Lower leg skin (tissue), 4 donors: Measurements from ENCODE around the gene FAM174C. TPM values are rescaled to one million over a fixed set of nuclear protein-coding genes. Genes with fewer than 3 reads are reported as not detected.

Experiments used
- DNase-seq, 2 donors: peaks; one replicate each; pipeline ENCODE4 v3.0.0-alpha.2; 2019; ENCODE audit warnings: low spot score in 2 of 2
- H3K4me3 ChIP-seq: fragments of 200-600 bp; sonication (generic); 2 replicates; pipeline ENCODE4 v1.5.1; 2017; ENCODE audit warnings: mild to moderate bottlenecking, low read depth; ENCODE audit not compliant: poor library complexity, severe bottlenecking
- POLR2A ChIP-seq, 2 donors: fragments of 450-650 bp; IDR thresholded peaks; one replicate each; pipeline ENCODE4 v1.6.1; 2016 to 2017; ENCODE audit warnings: antibody characterized with exemption in 2 of 2, mild to moderate bottlenecking in 1 of 2, moderate library complexity in 1 of 2
- WGBS, 2 donors: methylation state at CpG; one replicate each; pipeline ENCODE4 v1.1.5; 2018; 5-methylcytosine and 5-hydroxymethylcytosine counted together
- intact Hi-C: fragments of 100-400 bp; cut with DNase I; formaldehyde crosslinking; loops from one replicate; pipeline ENCODE4 v1.15.0; 2023; ENCODE audit warnings: low total_unique reads
- total RNA-seq, 4 donors: library from RNA; depleted of rRNA; stranded (reverse); fragments of >200 nt; gene quantifications; one replicate each; pipeline ENCODE4 v1.1.0, GENCODE V29; 2016
- TF ChIP-seq, protein P1 (sequence below), 3 donors: fragments of 450-650 bp; IDR thresholded peaks; one replicate each; pipeline ENCODE4 v1.5.1; 2016; ENCODE audit warnings: antibody characterized with exemption in 3 of 3, mild to moderate bottlenecking in 3 of 3, moderate library complexity in 2 of 3

Gene FAM174C
- total RNA-seq, 4 donors from 2014 or later: 66.3 to 74.1 (median 68.8) TPM

DNA sequence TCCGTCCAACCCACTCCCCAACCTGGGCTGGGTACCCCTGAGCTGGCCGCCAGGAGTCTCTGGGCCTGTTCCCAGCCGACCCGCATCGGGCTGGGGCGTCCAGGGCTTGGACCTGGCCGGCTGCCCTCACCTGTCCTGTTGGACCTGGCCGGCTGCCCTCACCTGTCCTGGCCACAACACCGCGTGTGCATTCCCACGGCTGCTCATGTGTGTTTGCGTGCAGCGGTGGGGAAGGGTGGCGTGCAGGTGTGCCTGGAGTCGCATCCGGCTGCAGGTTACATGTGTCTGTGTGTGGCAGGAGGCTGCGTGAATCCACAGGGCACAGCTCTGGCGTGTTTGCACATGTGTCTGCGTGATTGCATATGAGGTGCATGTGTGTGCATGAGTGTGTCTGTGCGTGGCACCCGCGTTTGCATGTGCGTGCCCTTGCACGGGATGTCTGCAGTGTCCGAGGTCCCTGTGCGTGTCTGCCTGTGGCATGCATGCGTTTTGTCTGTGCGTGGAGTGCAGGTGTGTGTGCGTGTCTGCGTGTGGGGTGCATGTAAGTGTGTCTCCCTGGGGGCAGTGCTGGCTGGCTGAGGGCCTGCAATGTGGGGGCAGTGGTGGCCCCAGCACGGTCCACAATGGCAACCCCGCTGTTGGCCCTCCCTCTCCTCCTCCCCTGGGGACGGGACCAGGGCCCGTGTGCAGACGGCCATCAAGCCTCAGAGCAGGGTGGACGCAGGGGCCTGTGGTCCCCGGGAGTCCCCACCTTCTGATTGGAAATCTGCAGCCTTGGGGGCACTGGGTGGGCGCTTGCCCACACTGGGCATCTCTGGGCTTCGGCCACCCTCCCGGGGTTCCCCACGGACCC, 13.7 kb downstream of the FAM174C start:
- intact Hi-C loops: loop anchor here (10.0 kb wide), 1 partner anchor 66 kb away; a partner anchor contains a TSS
- TF ChIP-seq, protein P1, sequence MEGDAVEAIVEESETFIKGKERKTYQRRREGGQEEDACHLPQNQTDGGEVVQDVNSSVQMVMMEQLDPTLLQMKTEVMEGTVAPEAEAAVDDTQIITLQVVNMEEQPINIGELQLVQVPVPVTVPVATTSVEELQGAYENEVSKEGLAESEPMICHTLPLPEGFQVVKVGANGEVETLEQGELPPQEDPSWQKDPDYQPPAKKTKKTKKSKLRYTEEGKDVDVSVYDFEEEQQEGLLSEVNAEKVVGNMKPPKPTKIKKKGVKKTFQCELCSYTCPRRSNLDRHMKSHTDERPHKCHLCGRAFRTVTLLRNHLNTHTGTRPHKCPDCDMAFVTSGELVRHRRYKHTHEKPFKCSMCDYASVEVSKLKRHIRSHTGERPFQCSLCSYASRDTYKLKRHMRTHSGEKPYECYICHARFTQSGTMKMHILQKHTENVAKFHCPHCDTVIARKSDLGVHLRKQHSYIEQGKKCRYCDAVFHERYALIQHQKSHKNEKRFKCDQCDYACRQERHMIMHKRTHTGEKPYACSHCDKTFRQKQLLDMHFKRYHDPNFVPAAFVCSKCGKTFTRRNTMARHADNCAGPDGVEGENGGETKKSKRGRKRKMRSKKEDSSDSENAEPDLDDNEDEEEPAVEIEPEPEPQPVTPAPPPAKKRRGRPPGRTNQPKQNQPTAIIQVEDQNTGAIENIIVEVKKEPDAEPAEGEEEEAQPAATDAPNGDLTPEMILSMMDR (IDR thresholded peaks at IDR 0.05): no peak
- no peak for TF ChIP-seq POLR2A (IDR thresholded peaks at IDR 0.05)
- no peak for DNase-seq
- H3K4me3 ChIP-seq: no peak overlapping the region
- WGBS, 2 donors: 63 to 65% methylated on average over 24 to 31 of the region's 41 CpGs

DNA sequence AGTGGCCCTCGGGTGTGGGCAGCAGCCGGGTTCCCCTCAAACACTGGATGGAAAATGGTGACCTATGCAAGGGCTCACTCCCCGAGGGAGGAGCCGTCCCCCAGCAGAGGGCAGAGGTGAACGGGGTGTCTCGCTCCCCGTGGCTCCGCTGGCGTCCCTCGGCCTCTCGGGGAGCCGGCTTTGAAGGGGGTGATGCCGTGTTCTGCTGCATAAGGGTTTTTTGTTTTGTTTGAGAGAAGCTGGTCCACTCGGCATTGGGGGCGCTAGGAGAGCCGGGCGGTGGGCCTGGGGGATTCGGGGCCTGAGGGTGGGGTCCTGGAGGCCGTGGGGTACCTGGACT, 14.3 kb downstream of the FAM174C start:
- no peak for DNase-seq
- intact Hi-C loops: loop anchor here (10.0 kb wide), 1 partner anchor 65 kb away; a partner anchor contains a TSS
- WGBS, 2 donors: 62 to 66% methylated on average over 11 to 15 of the region's 19 CpGs
- no peak overlapping the region for H3K4me3 ChIP-seq
- TF ChIP-seq, protein P1 (IDR thresholded peaks at IDR 0.05): no peak
- no peak for TF ChIP-seq POLR2A (IDR thresholded peaks at IDR 0.05)

DNA sequence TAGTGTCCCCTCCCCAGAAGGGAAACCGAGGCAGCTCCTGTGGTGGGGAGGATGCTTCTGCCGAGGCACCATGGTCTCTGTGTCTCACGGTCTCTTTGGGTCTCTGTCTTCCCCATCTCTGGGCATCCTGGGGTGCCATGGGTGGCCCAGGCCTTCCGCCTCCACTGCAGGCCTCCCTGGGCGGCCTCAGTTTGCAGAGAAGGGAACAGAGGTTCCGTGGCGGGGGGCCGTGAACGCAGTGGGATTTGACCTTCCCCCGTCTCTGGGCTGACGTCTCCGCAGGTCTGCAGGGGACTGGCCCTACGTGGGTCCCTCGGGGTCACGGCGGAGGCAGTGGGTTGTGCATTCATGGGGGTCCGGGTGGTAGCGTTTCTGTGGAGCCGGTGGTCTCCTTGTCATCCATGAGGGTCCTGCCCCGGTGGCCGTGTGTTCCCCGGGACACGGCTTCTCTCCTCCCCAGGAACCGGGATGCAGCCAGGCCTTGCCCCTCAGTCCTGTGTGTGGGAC, 14.9 kb downstream of the FAM174C start:
- no peak for DNase-seq

DNA sequence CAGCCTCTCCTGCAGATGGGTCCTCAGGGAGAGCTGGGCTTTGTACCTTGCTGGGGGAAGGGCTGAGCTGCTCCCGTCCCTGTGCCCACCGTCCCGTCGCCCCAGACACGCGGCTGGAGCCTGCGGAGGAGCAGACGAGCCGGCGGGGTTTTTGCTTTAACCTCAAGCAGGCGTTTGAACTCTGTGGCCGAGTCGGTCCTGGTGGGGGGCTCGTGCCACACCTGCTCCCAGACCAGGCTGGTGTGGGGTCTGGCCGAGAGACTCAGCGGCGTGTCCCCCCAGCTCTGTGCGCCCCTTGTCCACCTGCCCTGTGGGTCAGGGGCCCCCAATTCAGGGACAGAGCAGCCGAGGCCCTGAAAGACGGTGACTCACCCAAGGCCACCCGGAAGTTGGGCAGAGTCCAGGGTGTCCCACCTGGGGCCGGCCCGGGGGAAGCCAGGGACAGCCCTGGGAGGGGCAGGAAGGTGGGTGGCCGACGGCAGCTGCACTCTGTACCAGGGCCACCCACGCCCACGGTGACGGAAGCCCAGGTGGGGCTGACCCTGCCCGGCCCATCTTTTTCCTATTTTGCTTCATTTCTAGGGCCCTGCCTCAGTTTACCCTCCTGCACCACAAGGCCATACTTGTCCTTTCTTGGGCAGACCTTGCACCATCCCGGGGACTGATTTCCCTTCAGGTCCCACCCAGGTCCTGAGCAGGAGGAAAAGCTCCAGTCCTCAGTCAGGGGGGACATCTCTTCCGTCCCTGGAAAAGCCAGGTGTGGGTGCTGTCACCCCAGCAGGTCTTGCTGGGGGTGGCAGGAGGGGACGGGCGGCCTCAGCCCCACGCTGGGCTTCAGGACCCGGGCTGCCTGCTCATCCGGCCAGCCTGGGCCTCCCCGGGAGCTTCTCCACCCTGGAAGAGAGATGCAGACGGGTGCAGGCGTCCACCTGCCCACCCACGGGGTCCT, 15.6 kb downstream of the FAM174C start:
- no peak for DNase-seq
- TF ChIP-seq POLR2A (IDR thresholded peaks at IDR 0.05): no peak
- TF ChIP-seq, protein P1 (IDR thresholded peaks at IDR 0.05): no peak
- WGBS, 2 donors: 59 to 69% methylated on average over 27 to 37 of the region's 40 CpGs
- intact Hi-C loops: no loop called here
- no peak overlapping the region for H3K4me3 ChIP-seq

More for the DNA sequence above, 14.9 kb downstream of the FAM174C start:
- H3K4me3 ChIP-seq: no peak overlapping the region
- 75 to 88% methylated on average over 13 to 23 of the region's 24 CpGs for WGBS, 2 donors
- TF ChIP-seq, protein P1 (IDR thresholded peaks at IDR 0.05): no peak
- no peak for TF ChIP-seq POLR2A (IDR thresholded peaks at IDR 0.05)
- intact Hi-C loops: no loop called here

DNA sequence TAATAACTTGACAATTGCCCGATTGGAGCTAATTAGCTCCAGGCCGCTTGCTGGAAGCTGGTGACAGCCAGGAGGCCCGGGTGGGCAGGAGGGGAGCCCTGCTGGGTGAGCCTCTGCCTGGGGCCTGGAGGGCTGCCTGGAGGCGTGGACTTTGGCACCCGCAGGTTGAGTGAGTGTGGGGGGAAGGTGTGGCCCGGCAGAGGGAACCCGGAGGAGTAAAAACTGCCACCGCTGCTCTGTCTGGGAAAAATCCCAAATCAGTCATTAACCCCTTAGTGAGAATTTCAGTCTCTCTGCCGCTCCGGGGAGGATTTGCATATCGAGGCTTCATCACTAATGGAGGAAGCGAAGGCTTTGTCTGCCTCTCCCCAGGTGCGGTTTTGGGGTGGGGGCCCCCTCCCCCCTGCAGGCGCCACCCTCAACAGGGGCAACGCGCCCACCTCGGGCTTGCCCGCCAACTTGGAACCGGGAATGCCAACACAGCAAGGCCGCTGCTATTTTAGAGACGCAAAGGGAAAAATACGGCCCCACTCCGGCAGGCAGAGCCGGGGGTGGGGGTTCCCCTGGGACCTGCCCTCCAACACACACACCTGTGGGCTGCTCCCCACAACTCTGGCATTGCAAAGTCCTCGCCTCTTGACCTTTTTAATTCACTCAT, 16.6 kb downstream of the FAM174C start:
- intact Hi-C loops: no loop called here
- H3K4me3 ChIP-seq: no peak overlapping the region
- DNase-seq: no peak
- no peak for TF ChIP-seq POLR2A (IDR thresholded peaks at IDR 0.05)
- TF ChIP-seq, protein P1 (IDR thresholded peaks at IDR 0.05): no peak
- 15 to 30% methylated on average over 24 to 25 of the region's 25 CpGs for WGBS, 2 donors
